WTC11 (cell line): Measurements from ENCODE around the gene TAF15.

Experiments used
- ARID4B ChIP-seq: sonication (generic); formaldehyde crosslinking; IDR thresholded peaks from 2 replicates; pipeline ENCODE4 v1.8.0; 2023; ENCODE audit warnings: missing genetic modification reagents, mild to moderate bottlenecking, borderline replicate concordance
- ATF1 ChIP-seq: sonication (generic); formaldehyde crosslinking; IDR thresholded peaks from 2 replicates; pipeline ENCODE4 v1.8.1; 2023; ENCODE audit warnings: mild to moderate bottlenecking, moderate library complexity, missing genetic modification reagents
- FOXJ3 ChIP-seq: sonication (generic); formaldehyde crosslinking; IDR thresholded peaks from 2 replicates; pipeline ENCODE4 v1.9.0; 2021; ENCODE audit warnings: missing genetic modification reagents, mild to moderate bottlenecking, borderline replicate concordance
- GTF2I ChIP-seq: fragments of 250-450 bp; sonication (Bioruptor Pico); conservative IDR thresholded peaks from 2 replicates; pipeline ENCODE4 v1.4.0; 2021; ENCODE audit warnings: mild to moderate bottlenecking
- HMGXB4 ChIP-seq: sonication (generic); formaldehyde crosslinking; IDR thresholded peaks from 2 replicates; pipeline ENCODE4 v1.8.1; 2023; ENCODE audit warnings: mild to moderate bottlenecking, moderate library complexity, missing genetic modification reagents
- MAX ChIP-seq: sonication (generic); formaldehyde crosslinking; IDR thresholded peaks from 2 replicates; pipeline ENCODE4 v1.8.0; 2022; ENCODE audit warnings: mild to moderate bottlenecking, missing genetic modification reagents
- MYBL2 ChIP-seq: sonication (generic); formaldehyde crosslinking; IDR thresholded peaks from 2 replicates; pipeline ENCODE4 v1.8.1; 2023; ENCODE audit warnings: mild to moderate bottlenecking, moderate library complexity, missing genetic modification reagents
- USF2 ChIP-seq: sonication (generic); formaldehyde crosslinking; IDR thresholded peaks from 2 replicates; pipeline ENCODE4 v1.8.1; 2023; ENCODE audit warnings: mild to moderate bottlenecking, missing genetic modification reagents, moderate library complexity
- TF ChIP-seq, protein P1 (sequence below): fragments of 200-600 bp; IDR thresholded peaks from 2 replicates; pipeline ENCODE4 v1.8.0; 2022; ENCODE audit warnings: antibody characterized with exemption
- TF ChIP-seq, protein P2 (sequence below): sonication (generic); formaldehyde crosslinking; IDR thresholded peaks from 2 replicates; pipeline ENCODE4 v1.8.1; 2023; ENCODE audit warnings: mild to moderate bottlenecking, missing genetic modification reagents

GRCh38 chr17:35867574-35867973 lies 58.3 kb downstream of the TAF15 start:
- TF ChIP-seq, protein P1, sequence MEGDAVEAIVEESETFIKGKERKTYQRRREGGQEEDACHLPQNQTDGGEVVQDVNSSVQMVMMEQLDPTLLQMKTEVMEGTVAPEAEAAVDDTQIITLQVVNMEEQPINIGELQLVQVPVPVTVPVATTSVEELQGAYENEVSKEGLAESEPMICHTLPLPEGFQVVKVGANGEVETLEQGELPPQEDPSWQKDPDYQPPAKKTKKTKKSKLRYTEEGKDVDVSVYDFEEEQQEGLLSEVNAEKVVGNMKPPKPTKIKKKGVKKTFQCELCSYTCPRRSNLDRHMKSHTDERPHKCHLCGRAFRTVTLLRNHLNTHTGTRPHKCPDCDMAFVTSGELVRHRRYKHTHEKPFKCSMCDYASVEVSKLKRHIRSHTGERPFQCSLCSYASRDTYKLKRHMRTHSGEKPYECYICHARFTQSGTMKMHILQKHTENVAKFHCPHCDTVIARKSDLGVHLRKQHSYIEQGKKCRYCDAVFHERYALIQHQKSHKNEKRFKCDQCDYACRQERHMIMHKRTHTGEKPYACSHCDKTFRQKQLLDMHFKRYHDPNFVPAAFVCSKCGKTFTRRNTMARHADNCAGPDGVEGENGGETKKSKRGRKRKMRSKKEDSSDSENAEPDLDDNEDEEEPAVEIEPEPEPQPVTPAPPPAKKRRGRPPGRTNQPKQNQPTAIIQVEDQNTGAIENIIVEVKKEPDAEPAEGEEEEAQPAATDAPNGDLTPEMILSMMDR, result no peak
- TF ChIP-seq MYBL2 (CRISPR knock-in tag) (no peak), MAX (CRISPR knock-in tag) (no peak), USF2 (no peak), ARID4B (no peak), FOXJ3 (no peak), GTF2I (CRISPR knock-in tag) (no peak), HMGXB4 (CRISPR knock-in tag) (no peak), ATF1 (CRISPR knock-in tag) (no peak)
- TF ChIP-seq, protein P2, sequence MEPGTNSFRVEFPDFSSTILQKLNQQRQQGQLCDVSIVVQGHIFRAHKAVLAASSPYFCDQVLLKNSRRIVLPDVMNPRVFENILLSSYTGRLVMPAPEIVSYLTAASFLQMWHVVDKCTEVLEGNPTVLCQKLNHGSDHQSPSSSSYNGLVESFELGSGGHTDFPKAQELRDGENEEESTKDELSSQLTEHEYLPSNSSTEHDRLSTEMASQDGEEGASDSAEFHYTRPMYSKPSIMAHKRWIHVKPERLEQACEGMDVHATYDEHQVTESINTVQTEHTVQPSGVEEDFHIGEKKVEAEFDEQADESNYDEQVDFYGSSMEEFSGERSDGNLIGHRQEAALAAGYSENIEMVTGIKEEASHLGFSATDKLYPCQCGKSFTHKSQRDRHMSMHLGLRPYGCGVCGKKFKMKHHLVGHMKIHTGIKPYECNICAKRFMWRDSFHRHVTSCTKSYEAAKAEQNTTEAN (CRISPR knock-in tag), result no peak
